GM21390 (cell line): Measurements from ENCODE around the gene C19orf85.

Experiments used
- ATAC-seq: cut with Tn5 transposase; IDR thresholded peaks from one replicate; pipeline ENCODE4 v1.9.1; 2021; ENCODE audit not compliant: unreplicated experiment

C19orf85 gene

DNA sequence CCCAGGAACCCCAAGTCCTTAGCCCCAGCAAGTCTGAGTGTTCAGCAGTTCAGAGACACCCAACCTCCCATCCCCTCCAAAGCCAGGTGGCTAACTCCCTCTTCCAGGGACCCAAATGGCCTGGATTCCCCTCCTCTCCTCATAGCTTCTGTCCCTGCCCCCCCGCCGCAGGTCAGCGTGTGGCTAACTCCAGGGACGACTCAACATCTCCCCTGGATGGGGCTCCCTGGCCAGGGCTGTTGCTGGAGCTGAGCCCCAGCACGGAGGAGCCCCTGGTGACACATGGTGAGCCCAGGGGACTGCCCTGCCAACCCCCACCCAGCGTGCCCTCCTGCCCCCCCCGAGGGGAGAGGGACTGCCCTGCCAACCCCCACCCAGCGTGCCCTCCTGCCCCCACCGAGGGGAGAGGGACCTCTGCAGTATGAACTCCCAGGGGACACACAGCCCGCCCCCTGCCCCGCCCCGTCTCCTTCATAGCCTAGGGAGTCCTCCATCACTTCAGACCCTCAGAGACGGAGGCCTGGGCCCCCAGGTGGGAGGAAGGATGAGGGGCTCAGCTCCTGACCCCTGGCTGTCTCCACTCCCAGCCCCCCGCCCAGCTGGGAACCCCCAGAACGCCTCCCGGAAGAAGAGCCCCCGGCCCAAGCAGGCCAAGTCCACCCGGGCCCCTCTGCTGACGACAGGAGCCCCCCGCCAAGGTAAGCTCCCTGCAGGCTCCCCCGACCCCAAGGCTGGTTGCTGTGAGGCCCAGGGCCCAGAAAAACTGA, 25.3 kb upstream of the C19orf85 start:
- no peak for ATAC-seq

DNA sequence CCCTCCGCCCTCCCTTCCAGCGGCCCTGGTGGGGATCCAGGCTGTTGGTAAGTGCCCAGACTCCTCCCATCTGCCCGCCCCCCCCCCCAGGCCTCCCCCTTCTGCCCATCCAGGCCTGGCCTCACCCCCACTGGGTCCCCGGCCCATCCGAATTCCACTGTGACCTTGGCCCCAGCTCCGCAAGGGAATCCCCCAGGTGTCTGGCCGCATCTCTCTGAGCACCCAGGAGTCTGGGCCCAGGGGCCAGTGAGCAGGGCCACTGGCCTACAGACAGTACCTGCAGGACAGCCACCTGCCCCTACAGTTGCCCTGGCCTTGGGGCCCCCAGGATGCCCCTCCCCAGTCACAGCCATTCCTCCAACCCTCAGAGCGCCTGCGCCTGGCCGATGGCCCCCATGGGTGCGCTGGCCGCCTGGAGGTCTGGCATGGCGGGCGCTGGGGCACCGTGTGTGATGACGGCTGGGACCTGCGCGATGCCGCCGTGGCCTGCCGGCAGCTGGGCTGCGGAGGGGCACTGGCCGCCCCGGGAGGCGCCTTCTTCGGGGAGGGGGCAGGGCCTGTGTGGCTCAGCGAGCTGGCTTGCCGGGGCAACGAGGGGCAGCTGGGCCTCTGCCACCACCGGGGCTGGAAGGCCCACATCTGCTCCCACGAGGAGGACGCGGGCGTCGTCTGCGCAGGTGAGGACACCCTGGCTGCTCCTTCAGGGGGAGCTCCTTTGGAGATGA, 24.6 kb upstream of the C19orf85 start:
- no peak for ATAC-seq

DNA sequence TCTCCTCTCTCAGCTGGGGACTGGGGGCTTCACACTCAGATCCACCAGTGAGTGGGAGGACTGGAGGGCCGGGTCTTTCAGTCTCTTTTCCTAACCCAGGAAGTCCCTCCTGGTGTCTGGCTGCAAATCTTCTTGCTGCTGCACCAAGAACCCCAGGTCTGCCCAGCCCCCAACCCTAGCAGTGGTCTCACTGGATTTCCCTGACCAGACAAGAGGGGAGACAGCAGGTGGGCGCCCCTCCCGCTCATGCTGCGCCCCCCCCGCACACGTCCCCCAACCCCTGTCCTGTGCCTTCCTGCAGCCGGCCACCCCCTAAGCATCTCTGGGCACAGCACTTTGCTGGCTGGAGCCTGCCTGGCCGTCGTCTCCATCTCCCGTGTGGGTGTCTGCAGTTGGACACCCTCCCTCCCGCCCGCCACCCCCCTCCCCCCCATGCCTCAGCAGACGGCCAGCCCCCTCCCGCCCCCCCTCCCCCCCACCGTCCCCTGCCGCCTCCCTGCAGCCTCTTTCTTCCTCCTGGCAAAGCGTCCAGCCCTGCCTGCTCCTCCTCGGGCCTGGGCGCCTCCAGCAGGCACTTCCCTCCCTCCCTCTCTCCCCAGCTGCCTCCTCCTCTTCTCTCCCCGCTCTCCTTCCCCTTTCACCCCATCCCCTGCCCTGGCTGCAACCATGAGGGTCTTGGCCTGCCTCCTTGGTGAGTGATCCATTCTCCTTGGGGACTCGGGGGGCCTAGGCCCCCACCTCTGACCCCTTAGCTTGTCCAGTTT, 23.6 kb upstream of the C19orf85 start, which contains the start of gene SSC5D:
SSC5D (plus strand) TSS at position 513 of the 764 bp plus-strand sequence; CDS start at position 667, 154 bp downstream.
- no peak for ATAC-seq

DNA sequence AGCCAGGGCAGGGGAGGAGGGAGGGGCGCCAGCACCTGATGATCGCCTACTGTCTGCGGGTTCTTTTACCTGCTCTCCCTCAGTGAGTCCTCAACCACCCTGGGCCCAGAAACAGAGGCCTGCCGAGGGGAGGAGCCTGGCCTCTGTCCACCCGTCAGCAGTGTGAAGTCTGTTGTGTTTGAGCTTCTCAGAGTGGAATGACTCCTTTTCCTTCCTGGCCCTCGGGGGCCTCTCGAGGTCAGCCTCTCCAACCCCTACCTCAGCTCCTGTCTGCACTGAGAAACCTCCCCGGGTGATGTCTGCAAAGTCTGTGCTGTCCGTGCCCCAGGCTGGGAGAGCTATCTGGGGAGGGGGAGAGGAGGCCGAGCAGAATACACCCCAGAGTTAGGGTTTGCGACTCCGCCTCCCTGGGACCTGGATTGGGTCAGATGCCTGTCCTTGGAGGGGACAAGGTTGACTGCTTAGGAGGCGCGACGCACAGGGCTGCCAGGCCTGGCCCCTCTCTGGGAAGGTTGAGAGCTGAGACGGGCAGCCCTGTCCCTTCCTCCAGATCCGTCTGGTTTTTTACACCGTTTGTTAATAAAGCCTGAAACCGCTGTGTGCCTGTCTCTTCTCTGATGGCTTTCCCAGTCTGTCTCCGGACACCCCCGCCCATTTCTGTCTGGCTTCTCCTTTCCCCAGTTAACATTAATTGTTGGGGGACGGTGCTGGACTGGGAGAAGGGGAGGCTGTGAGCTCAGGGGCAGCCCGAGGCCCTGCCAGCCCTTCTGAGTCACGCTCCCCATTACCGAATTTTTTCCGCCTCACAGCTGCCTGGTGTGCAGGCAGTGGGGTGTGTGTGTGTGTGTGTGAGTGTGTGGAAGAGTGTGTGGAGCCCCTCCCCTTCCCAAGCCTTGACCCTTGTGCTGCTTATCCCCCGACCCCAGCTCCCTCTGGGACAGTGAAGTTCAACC, 22.7 kb upstream of the C19orf85 start:
- no peak for ATAC-seq

DNA sequence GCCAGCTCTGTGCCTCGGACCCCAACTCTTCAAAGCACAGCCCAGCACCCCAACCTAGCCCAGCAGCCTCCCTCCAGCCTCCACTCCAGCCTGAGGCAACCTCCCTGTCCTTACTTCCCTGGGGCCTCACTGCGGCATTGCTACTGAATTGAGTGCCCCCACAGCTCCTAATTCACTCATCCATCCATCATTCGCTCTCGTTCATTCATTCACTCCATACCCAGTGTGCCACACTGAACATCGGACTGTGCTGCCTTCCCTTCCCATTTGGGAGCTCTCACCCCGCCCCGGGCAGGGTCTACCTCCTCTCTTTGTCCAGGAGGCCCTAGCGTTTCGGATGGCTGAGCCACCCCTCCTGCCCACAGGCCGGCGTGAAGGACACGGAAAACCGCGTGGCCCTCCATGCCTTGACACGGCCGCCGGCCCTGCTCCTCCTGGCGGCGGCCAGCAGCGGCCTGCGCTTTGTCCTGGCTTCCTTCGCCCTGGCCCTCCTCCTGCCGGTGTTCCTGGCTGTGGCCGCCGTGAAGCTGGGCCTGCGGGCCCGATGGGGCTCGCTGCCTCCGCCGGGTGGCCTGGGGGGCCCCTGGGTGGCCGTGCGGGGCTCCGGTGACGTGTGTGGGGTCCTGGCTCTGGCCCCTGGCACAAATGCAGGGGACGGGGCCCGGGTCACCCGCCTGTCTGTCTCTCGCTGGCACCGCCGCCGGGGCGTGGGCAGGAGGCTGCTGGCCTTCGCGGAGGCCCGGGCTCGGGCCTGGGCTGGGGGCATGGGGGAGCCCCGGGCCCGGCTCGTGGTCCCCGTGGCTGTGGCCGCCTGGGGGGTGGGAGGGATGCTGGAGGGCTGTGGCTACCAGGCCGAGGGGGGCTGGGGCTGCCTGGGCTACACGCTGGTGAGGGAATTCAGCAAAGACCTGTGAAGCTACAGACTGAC, 21.8 kb upstream of the C19orf85 start:
- no peak for ATAC-seq

DNA sequence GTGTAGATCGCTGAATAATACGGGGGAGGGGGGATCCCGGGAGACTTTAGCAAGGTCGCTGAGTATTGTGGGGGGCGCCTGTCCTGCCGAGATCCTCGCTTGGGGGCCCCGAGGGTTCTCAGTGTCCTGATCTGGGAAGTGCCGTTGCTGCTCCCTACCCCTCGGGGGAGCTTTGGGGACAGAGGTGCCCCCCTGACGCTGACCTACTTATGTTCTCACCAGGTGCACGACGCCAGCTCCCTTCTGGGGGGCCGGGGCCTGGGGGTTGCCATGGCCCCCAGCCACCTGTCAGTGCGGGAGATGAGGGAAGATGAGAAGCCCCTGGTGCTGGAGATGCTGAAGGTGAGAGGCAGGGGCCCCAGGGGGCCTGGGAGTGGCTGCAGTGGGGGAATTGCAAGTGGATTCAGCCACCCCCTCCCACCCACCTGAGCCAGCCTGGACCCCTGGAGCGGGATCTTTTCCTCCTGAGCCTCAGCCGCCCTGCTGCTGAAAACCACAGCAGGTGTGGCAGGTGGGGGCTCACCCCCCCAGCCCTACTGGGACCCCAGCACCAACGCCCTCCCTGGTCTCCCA, 21.0 kb upstream of the C19orf85 start:
- no peak for ATAC-seq

DNA sequence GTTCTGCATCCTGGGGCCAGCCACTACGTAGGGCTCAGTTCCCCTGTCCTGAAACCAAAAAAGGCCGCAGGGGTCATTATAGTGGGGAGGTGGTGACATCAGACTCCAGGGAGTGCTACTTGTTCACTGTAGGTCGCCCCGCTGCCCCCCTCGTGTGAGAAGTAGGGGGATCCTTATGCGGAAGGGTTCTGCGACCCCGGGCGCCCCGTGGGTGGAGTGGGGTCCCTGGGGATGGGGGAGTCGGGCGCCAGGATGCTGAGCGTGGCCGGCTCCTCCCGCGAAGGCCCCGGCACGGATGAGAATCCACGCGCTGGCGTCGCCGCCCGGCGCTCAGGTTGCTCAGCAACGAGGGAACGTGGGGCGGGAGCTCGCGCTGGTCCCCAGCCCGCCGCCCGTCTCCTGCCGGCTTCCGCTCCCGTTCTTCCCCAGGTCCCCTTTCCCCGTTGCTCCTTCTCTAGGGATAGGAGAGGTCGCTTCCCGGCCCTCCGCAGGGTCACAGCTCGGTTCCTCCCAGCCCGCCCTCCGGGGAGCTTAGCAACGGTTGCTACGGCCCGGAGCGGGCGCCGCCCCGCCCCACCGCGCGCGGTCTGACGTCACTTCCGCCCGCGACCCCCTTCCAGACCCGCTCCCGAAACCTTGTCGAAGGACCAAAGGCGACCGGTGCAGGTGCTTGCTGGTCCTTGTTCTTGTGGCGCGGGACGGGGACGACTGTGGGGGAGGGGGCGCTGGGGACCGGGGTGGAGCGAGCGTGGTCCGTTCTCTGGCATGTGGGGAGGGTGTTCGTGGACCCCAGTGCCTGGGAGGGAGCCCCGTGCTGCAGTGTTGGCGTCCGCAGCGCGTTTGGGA, 20.3 kb upstream of the C19orf85 start, which contains the start of gene NAT14:
NAT14 (plus strand) TSS at position 596 of the 846 bp plus-strand sequence. CDS start 521 bp downstream, outside the sequence.
- ATAC-seq = peak; percentile 64

DNA sequence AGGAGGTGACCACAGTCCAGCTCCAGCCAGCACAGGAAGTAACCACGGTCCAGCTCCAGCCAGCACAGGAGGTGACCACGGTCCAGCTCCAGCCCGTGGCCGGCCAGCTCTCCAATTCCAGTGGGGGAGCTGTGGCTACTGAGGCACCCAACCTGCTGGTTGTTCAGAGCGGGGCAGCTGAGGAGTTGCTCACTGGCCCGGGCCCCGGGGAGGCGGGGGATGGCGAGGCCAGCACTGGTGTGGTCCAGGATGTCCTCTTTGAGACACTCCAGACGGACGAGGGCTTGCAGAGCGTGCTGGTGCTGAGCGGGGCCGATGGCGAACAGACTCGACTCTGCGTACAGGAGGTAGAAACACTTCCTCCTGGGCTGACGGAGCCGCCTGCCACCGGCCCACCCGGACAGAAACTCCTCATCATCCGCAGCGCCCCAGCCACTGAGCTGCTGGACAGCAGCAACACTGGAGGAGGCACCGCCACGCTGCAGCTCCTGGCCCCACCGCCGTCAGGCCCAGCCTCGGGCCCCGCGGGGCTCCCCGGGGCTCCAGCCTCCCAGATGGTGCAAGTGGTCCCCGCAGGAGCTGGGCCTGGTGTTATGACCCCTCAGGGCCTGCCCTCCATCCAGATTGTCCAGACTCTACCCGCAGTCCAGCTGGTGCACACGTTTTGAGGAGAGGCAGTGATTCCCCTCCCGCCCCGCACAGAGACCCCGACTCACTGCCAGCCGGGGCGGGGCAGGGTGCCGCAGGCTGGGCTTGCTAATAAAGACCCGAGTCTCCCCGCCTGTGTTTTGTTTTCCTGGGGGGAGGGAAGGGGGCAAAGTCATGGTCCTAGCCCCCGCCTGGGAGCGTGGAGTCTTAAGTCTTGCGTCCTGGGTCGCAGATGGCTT, 19.4 kb upstream of the C19orf85 start:
- ATAC-seq = no peak

DNA sequence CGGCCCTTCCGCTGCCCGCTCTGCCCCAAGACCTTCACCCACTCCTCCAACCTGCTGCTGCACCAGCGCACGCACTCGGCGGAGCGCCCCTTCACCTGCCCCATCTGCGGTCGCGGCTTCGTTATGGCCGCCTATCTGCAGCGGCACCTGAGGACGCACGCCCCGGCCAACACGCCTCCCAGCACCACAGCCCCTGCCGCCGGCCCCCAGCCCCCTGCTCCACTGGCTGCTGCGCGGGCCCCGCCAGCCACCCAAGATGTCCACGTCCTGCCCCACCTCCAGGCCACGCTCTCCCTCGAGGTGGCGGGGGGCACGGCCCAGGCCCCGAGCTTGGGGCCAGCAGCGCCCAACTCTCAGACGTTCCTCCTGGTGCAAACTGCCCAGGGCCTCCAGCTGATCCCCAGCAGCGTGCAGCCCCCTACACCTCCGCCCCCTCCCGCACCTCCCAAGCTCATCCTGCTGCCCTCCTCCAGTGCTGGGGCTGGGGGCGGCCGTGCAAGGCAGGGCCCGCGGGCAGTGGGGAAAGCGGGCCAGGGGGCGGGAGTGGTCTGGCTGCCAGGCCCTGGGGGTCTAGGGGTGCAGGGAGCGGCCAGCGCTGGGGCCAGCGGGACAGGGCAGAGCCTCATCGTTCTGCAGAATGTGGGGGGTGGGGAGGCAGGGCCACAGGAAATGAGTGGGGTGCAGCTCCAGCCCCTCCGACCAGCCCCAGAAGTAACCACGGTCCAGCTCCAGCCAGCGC, 18.6 kb upstream of the C19orf85 start:
- no peak for ATAC-seq

DNA sequence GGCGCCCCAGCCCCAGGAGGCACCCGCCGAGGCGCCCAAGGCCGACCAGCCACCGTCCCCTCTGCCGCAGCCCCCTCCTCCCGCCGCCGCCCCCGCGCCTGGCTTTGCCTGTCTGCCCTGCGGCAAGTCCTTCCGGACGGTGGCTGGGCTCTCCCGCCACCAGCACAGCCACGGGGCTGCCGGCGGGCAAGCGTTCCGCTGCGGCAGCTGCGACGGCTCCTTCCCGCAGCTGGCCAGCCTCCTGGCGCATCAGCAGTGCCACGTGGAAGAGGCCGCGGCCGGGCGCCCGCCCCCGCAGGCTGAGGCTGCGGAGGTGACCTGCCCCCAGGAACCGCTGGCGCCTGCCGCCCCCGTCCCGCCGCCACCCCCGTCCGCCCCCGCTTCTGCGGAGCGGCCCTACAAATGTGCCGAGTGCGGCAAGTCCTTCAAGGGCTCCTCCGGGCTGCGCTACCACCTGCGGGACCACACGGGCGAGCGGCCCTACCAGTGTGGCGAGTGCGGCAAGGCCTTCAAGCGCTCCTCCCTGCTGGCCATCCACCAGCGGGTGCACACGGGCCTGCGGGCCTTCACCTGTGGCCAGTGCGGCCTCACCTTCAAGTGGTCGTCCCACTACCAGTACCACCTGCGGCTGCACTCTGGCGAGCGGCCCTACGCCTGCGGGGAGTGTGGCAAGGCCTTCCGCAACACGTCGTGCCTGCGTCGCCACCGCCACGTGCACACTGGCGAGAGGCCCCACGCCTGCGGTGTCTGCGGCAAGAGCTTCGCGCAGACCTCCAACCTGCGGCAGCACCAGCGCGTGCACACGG, 17.8 kb upstream of the C19orf85 start:
- no peak for ATAC-seq

DNA sequence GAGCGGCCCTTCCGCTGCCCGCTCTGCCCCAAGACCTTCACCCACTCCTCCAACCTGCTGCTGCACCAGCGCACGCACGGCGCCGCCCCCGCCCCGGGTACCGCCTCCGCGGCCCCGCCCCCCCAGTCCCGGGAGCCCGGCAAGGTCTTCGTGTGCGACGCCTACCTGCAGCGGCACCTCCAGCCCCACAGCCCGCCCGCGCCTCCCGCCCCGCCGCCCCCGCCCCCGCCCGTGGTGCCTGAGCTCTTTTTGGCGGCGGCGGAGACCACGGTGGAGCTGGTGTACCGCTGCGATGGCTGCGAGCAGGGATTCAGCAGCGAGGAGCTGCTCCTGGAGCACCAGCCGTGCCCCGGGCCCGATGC, 17.2 kb upstream of the C19orf85 start:
- ATAC-seq = no peak

DNA sequence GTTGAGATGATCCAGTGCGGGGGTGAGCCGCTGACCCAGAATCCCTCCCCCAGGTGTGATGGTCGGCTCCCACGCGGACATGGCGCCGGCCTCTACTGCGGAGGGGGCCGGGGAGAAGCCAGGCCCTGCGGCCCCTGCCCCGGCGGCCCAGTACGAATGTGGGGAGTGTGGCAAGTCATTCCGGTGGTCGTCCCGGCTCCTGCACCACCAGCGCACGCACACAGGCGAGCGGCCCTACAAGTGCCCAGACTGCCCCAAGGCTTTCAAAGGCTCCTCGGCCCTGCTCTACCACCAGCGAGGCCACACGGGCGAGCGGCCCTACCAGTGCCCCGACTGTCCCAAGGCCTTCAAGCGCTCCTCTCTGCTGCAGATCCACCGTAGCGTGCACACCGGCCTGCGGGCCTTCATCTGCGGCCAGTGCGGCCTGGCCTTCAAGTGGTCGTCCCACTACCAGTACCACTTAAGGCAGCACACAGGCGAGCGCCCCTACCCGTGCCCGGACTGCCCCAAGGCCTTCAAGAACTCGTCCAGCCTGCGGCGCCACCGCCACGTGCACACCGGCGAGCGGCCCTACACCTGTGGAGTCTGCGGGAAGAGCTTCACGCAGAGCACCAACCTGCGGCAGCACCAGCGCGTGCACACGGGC, 16.7 kb upstream of the C19orf85 start:
- no peak for ATAC-seq

DNA sequence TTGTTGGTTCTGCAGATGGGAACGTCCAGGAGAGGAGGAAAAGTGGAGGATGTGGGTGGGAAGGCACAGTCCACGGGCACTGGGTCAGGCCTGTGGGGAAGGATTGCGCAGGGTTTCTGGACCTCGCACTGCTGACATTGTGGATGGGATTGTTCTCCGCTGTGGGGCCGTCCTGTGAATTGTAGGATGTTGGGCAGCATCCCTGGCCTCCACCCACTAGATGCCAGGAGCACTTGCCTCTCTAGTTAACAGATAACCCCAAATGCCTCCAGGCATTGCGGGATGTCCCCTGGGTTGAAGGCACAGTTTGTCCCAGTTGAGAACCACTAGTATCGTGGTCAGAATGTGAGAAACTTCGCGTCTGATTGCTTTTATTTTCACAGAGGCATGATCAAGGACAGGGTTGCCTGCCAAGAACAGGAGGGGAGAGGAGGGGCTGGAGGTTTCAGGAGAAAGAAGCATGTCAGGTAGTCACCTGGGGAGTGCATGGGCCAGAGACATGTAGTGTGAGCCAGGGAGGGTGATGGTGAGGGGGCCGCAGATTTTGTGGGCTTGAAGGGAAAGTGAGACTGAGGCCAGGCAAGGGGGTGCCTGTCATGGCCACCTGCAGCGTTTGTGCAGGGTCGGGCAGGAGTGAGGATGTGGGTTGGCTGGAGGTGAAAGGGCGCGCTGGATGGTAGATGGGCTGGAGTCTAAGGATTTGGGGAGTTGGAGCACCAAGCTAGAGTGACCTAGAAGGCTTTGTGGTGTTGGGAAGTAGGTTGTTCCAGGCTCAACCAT, 15.1 kb upstream of the C19orf85 start:
- ATAC-seq = no peak

DNA sequence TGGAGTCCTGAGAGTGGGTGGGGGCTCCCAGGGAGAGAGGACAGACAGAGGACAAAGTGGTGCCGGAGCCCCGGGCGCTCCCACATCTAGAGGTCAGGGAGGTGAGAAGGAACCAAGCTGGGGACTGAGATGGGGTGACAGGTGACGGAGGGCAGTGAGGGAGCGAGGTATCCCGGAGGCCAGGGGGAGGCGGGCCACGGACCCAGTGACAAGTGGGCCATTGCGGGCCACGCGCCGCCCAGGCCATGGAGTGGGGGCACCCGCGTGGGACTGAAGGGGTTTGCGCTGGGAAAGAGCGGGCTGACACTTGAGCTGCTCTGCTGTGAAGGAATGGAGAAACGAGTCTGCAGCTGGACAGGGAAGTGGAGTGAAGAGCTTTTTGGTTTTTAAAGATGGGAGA, 14.5 kb upstream of the C19orf85 start:
- ATAC-seq = no peak
